GM19467 (cell line): ENCODE measurements around the gene SMIM43.
"Not testable (repeated sequence)": the region's sequence is repeated elsewhere in the genome, so short reads cannot be mapped to it uniquely, and the experiment has no call there.

Experiments
- ATAC-seq: cut with Tn5 transposase; IDR thresholded peaks from one replicate; pipeline ENCODE4 v1.9.1; 2021; ENCODE audit warnings: mild to moderate bottlenecking, moderate library complexity; ENCODE audit not compliant: unreplicated experiment

Gene SMIM43

GRCh38 chr4:121784401-121784800, 19.4 kb upstream of the SMIM43 start:
- ATAC-seq, result no peak

- no peak for ATAC-seq
Measured at GRCh38 chr4:121783210-121783609, 18.2 kb upstream of the SMIM43 start.

DNA sequence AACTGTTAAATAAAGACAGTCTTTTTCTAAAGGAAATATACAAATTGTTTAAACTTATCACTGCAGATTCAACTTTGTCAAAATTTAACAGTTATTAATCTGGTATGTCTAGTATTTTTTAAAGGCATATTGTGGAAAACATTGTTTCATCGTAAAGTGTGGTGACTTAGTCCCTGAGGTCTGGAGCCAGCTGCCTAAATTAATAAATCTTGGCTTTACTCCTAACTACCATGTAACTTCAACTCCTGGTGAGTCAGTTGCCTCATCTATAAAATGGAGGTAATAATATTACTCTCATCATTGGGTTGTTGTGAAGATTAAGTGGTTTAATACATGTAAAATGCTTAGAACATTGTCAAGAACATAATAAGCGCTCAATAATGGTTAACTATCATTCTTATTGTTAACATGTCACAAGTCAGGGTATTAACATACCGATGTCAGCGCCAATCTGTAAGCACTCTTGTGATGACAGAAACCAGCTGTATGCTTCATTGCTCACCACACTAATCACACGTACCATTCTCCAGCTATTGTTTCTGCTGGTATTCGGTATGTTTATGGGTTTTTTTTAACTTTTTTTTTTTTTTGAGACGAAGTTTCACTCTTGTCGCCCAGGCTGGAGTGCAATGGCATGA, 14.1 kb upstream of the SMIM43 start:
- ATAC-seq, result no peak

GRCh38 chr4:121777625-121778024, 12.7 kb upstream of the SMIM43 start:
- no peak for ATAC-seq

DNA sequence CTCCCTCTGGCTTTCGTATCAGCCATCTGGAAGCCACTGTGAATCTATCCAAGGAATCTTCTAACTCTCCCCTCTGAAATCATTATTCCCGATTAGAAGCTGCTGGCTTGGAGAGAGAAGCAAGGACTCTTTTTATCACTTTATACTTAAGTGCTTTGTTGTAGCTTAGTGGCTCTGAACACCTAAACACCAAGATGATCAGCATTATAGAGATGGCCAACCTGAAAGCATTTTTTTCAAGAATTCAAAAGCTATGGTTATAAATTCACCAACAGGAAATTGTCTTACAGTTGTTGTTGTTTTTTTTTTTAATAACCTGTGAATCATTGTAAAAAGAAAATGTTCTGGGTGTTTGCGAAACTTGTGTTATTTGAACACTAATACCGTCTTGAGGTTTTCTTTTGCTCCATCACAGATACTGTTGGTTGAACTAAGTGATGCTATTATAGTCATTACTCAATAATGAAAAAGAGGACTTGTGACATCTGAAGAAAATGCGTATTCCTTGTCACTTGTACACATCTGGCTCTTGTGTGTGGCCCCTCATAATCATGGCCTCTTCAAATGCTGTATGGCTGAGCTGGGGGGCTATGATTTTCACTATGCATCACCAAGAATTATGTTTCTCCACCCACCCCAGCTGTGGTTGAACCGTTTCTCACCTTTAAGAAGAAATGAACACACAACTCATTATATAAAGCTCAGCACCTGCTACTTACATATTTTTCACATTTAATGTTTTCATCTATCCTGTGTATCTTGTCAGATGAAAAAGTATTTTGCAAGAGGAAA, 11.8 kb upstream of the SMIM43 start:
- ATAC-seq, result no peak

- no peak for ATAC-seq
Measured at GRCh38 chr4:121773883-121774282, 8.9 kb upstream of the SMIM43 start.

- no peak for ATAC-seq
Measured at GRCh38 chr4:121771869-121772268, 6.9 kb upstream of the SMIM43 start.

GRCh38 chr4:121769341-121769740, 4.4 kb upstream of the SMIM43 start:
- no peak for ATAC-seq

DNA sequence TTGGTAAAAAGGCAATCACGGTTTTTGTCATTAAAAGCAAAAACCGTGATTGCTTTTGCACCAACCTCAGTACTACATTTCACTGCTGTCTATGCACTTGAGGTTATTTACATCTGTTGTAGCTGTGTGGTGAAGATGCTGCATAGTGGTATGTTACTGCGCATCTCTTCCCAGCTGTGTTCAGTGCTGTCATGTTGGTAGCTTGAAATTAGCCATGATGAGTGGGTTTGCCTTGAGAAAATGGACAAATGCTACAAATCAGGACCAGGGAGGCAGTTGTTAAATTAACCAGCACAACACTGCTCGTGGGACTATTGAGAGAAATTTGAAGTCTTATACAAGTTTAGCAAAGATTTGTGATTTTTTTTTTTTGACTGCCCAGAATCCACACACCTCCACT, 2.2 kb upstream of the SMIM43 start:
- ATAC-seq, result no peak

DNA sequence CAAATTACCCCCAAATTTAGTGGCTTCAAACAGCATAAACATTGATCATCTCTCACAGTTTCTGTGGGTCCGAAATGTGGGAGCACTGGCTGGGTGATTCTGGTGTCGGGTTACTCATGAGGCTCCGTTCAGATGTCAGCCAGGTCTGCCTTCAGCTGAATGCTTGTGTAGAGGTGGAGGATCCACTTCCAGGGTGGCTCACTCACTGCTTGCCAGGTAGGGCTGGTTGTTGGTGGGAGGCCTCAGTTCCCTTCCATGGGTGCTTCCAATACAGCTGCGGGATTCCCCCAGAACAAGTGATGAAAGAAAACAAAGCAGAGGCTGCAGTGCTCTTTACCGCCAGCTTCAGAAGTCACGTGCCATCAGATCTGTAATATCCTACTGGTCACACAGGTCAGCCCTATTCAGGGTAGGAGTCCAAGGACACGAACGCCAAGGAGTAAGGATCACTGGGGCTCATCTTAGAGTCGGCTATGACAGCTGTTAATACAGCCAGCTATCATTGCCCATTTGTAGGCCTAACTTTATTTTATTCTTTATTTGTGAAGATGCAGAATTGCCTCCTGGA, 1.1 kb upstream of the SMIM43 start:
- no peak for ATAC-seq

DNA sequence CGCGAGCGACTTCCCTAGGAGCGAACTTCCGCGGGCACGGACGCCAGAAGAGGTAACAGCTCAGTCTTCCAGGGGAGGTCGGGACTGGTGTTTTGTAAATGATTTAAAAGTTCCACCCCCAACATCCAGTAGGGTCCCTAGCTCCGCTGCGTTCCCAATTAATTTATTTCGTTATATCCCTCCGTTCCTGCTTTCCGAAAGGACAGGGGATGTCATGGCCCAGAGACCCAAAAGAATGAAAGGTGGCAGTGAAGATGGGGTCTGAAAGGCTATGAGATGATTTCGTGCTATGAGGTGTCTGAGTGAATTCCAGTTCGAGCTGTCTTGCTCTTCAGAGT, 373 bp upstream of the SMIM43 start:
- no peak for ATAC-seq

GRCh38 chr4:121764303-121764701, 662 bp downstream of the SMIM43 start:
- ATAC-seq, result no peak

DNA sequence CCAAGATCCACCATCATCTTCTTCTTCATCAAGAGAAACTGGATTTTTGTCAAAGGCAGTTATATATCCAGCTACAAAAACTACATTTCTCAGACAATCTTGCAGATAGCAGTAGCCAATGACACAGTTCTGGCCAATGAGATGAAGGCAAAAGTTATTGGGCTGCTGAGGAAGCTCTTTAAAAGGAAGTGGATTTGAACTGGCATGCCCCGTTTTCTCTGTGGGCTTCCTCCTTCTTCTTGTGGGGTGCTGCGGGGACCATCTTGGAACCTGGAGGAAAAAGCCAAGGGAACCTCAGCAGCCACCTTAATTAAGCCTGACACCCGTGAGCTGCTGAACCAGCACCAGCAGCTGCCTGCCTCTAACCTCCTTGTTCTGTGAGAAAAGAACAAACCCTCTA, 4.8 kb downstream of the SMIM43 start:
- ATAC-seq, result no peak

- no peak for ATAC-seq
Measured at GRCh38 chr4:121758925-121759568, 5.9 kb downstream of the SMIM43 start.

DNA sequence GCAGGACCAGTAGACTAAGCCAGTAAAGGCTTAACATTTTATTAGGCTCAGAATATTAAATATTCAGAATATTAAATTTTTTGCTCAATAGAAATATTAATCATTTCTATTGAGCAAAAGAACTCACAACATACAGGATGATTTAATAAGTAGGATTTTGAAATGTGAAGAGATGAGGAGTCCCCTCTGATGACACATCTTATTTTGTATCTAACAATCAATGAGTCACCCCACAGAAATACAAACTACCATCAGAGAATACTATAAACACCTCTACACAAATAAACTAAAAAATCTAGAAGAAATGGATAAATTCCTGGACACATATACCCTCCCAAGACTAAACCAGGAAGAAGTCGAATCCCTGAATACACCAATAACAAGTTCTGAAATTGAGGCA, 12.8 kb downstream of the SMIM43 start:
- ATAC-seq, result not testable (repeated sequence)

- ATAC-seq, result no peak
Measured at GRCh38 chr4:121749225-121749624, 15.7 kb downstream of the SMIM43 start.

GRCh38 chr4:121742794-121743193, 22.2 kb downstream of the SMIM43 start:
- ATAC-seq, result no peak

- no peak for ATAC-seq
Measured at GRCh38 chr4:121741751-121742150, 23.2 kb downstream of the SMIM43 start.

GRCh38 chr4:121740796-121741409, 24.1 kb downstream of the SMIM43 start:
- ATAC-seq, result no peak

- ATAC-seq, result no peak
Measured at GRCh38 chr4:121739575-121739974, 25.4 kb downstream of the SMIM43 start.

- no peak for ATAC-seq
Measured at GRCh38 chr4:121738780-121739535, 26.0 kb downstream of the SMIM43 start.
